K562 (cell line): ENCODE data around the gene HNRNPM. TPM values are rescaled to one million over a fixed set of nuclear protein-coding genes. Genes with fewer than 3 reads are reported as not detected.

ENCODE experiments used
- ATAC-seq: fragments of 200-7000 bp; cut with Tn5 transposase; 3 replicates; pipeline ENCODE4 v1.9.1; 2020; ENCODE audit warnings: moderate library complexity
- BruUV-seq: library from RNA; stranded (reverse); fragments of 400-500 nt; replicated peaks from 2 replicates; lab custom pipeline; 2021; lab: Mats Ljungman, UMichigan
- CTCF ChIA-PET: fragments of 300-600 bp; formaldehyde crosslinking; extraction: SDS; loops from one replicate; lab custom pipeline; 2021; ENCODE audit warnings: low intra/inter-chr PET ratio; lab: Yijun Ruan, JAX
- POLR2A ChIA-PET: fragments of 300-600, 350-650 bp; sonication (Branson Sonifier 250); formaldehyde crosslinking; extraction: SDS; loops from one replicate; lab custom pipeline; 2021; ENCODE audit warnings: antibody characterized with exemption, inconsistent platforms; lab: Yijun Ruan, JAX
- DNase-seq, 4 experiments: peaks; one replicate each; pipeline versions ENCODE4 v3.0.0 to v3.0.0-alpha.2; 2011 to 2018; ENCODE audit warnings: low spot score in 3 of 4, mixed read lengths in 3 of 4; ENCODE audit errors: extremely low read depth in 1 of 4
- FAIRE-seq: peaks from 2 replicates; lab custom pipeline; 2011; peaks lifted over from hg19 to GRCh38; lab: Jason Lieb, UNC
- H2AFZ ChIP-seq: 2 replicates; pipeline ENCODE4 v1.6.0; 2011; ENCODE audit warnings: low read depth, low read length, control low read depth, inconsistent platforms
- H3K27ac ChIP-seq: fragments of 200-600 bp; 3 replicates; pipeline ENCODE4 v1.8.0; 2011; ENCODE audit warnings: low read depth, mild to moderate bottlenecking, control low read depth, inconsistent platforms, low read length, moderate library complexity, mixed read lengths; ENCODE audit errors: extremely low read depth
- H3K27me3 ChIP-seq, 2 experiments: fragments of 300-600 bp in 1 of 2; 2 replicates in 1 of 2; 3 replicates in 1 of 2; pipeline versions ENCODE4 v1.6.0 to v1.8.0; 2011; ENCODE audit warnings: inconsistent platforms in 2 of 2, low read length in 2 of 2, mild to moderate bottlenecking in 1 of 2, mixed read lengths in 1 of 2, moderate library complexity in 1 of 2; ENCODE audit not compliant: control insufficient read depth in 2 of 2, insufficient read depth in 2 of 2
- H3K36me3 ChIP-seq: fragments of 300-600 bp; 3 replicates; pipeline ENCODE4 v1.8.0; 2011; ENCODE audit warnings: mild to moderate bottlenecking, low read length, inconsistent platforms; ENCODE audit not compliant: control insufficient read depth, insufficient read depth
- H3K4me1 ChIP-seq, 2 experiments: fragments of 200-600 bp in 1 of 2; replicated peaks in 1 of 2; 2 replicates in 1 of 2; 3 replicates in 1 of 2; pipeline versions ENCODE4 v1.5.1 to v1.8.0; 2011; ENCODE audit warnings: inconsistent platforms in 2 of 2, low read length in 2 of 2, mild to moderate bottlenecking in 1 of 2, mixed read lengths in 1 of 2, moderate library complexity in 1 of 2; ENCODE audit not compliant: control insufficient read depth in 2 of 2, insufficient read depth in 2 of 2
- H3K4me2 ChIP-seq: 2 replicates; pipeline ENCODE4 v1.6.1; 2011; ENCODE audit warnings: low read length, control low read depth, inconsistent platforms, mixed read lengths; ENCODE audit not compliant: insufficient read depth
- H3K4me3 ChIP-seq: fragments of 200-600 bp; sonication (generic), shearing (Covaris generic); 2 replicates; pipeline ENCODE4 v1.5.1; 2016; ENCODE audit warnings: control low read depth, inconsistent platforms
- H3K79me2 ChIP-seq: fragments of 200-600 bp; 3 replicates; pipeline ENCODE4 v1.8.0; 2011; ENCODE audit warnings: low read length, inconsistent platforms; ENCODE audit not compliant: control insufficient read depth, insufficient read depth
- H3K9ac ChIP-seq, 2 experiments: 2 replicates each; pipeline versions ENCODE4 v1.6.0 to v1.6.1; 2011; ENCODE audit warnings: low read depth in 2 of 2, low read length in 2 of 2, control low read depth in 1 of 2, inconsistent platforms in 1 of 2, mild to moderate bottlenecking in 1 of 2, mixed read lengths in 1 of 2; ENCODE audit not compliant: insufficient read depth in 1 of 2
- H3K9me1 ChIP-seq: one replicate; pipeline ENCODE4 v1.6.0; 2011; ENCODE audit warnings: inconsistent platforms, mild to moderate bottlenecking, low read length, moderate library complexity; ENCODE audit not compliant: control insufficient read depth, insufficient read depth
- H3K9me3 ChIP-seq: replicated peaks from 2 replicates; pipeline ENCODE4 v1.5.1; 2011; ENCODE audit warnings: low read depth, low read length, inconsistent platforms; ENCODE audit not compliant: control insufficient read depth, insufficient read depth
- H4K20me1 ChIP-seq: replicated peaks from 2 replicates; pipeline ENCODE4 v1.6.1; 2011; ENCODE audit warnings: low read length, inconsistent platforms, mixed read lengths; ENCODE audit not compliant: control insufficient read depth, insufficient read depth
- CBX1 ChIP-seq: sonication (generic); IDR thresholded peaks from 2 replicates; pipeline ENCODE4 v1.6.1; 2016; ENCODE audit warnings: antibody characterized with exemption, low read depth, mild to moderate bottlenecking
- CTBP1 ChIP-seq: fragments of 450-650 bp; IDR thresholded peaks from 2 replicates; pipeline ENCODE4 v1.6.1; 2016; ENCODE audit warnings: borderline replicate concordance
- ERF ChIP-seq: fragments of 450-650 bp; formaldehyde crosslinking; IDR thresholded peaks from 2 replicates; pipeline ENCODE4 v1.4.0; 2020; ENCODE audit warnings: mild to moderate bottlenecking, mixed read lengths
- FOXJ3 ChIP-seq: sonication (generic); formaldehyde crosslinking; IDR thresholded peaks from 2 replicates; pipeline ENCODE4 v1.4.0; 2020; ENCODE audit warnings: mild to moderate bottlenecking, missing genetic modification reagents
- HMGXB4 ChIP-seq: sonication (generic); formaldehyde crosslinking; IDR thresholded peaks from 2 replicates; pipeline ENCODE4 v1.8.1; 2023; ENCODE audit warnings: mild to moderate bottlenecking, missing genetic modification reagents
- IRF9 ChIP-seq: fragments of 450-650 bp; IDR thresholded peaks from 2 replicates; pipeline ENCODE4 v1.6.1; 2016; ENCODE audit warnings: missing biosample characterization, missing genetic modification characterization
- MAFF ChIP-seq: IDR thresholded peaks from 2 replicates; pipeline ENCODE4 v1.6.1; 2012; ENCODE audit warnings: low read length, improper control_type of control experiment
- MECOM ChIP-seq: fragments of 250-450 bp; sonication (Bioruptor Pico); IDR thresholded peaks from 2 replicates; pipeline ENCODE4 v1.8.0; 2022; ENCODE audit warnings: inconsistent platforms
- NFRKB ChIP-seq: fragments of 450-650 bp; IDR thresholded peaks from 2 replicates; pipeline ENCODE4 v1.6.1; 2016; ENCODE audit warnings: low read depth
- PHB2 ChIP-seq: fragments of 450-650 bp; IDR thresholded peaks from 2 replicates; pipeline ENCODE4 v1.6.1; 2017; ENCODE audit warnings: low read depth
- RREB1 ChIP-seq: fragments of 250-450 bp; sonication (Bioruptor Pico); IDR thresholded peaks from 2 replicates; pipeline ENCODE4 v1.4.0; 2020
- ZFX ChIP-seq: sonication (generic); formaldehyde crosslinking; IDR thresholded peaks from 2 replicates; pipeline ENCODE4 v1.8.0; 2022; ENCODE audit warnings: mild to moderate bottlenecking, missing genetic modification reagents, moderate library complexity
- WGBS: fragments of 100-300 bp; shearing (Covaris generic); methylation state at CpG from one replicate; pipeline ENCODE4 v1.1.6; 2016; ENCODE audit warnings: low coverage, mixed read lengths; ENCODE audit not compliant: insufficient coverage; ENCODE audit errors: missing lambda C conversion rate; 5-methylcytosine and 5-hydroxymethylcytosine counted together
- in situ Hi-C: fragments of 300-500 bp; cut with MboI; formaldehyde crosslinking; loops from 4 replicates; pipeline ENCODE4 v1.15.0; 2018; ENCODE audit warnings: inconsistent platforms, mixed read lengths
- intact Hi-C: fragments of 100-400 bp; cut with micrococcal nuclease; formaldehyde crosslinking; loops from 2 replicates; pipeline ENCODE4 v1.14.2; 2022
- polyA plus RNA-seq, 8 experiments: library from polyadenylated mRNA; depleted of rRNA in 4 of 8; stranded (reverse) in 5 of 8; unstranded in 3 of 8; fragments of >200 nt; fragmentation: Nextera tagmentation in 2 of 8; fragmentation: Illumina TruSeq in 1 of 8; extraction: Ambion mirVana in 2 of 8; extraction: Trizol in 1 of 8; gene quantifications; 2 replicates each; pipeline versions ENCODE4 v1.2.1 to v1.2.3, GENCODE V29; 2011 to 2014; ENCODE audit warnings: inconsistent platforms in 1 of 8, missing spikeins in 1 of 8
- total RNA-seq, 7 experiments: library from RNA; depleted of rRNA in 6 of 7; stranded (reverse); fragments of >200 nt in 6 of 7; fragmentation: Illumina TruSeq in 2 of 7; extraction: Trizol in 2 of 7; gene quantifications; 2 replicates each; pipeline versions ENCODE4 v1.2.1 to v1.2.3, GENCODE V29; 2011 to 2021; ENCODE audit warnings: low replicate concordance in 1 of 7
- TF ChIP-seq, protein P1 (sequence below): fragments of 250-450 bp; sonication (Bioruptor Pico); IDR thresholded peaks from 2 replicates; pipeline ENCODE4 v1.4.0; 2020; ENCODE audit warnings: borderline replicate concordance

Gene HNRNPM
- total and polyA plus RNA-seq, 9 of the 15 experiments (the other 6 are each of a cell fraction or from before 2014, with no cell fraction given) = 11.1 to 340 (median 195) TPM

GRCh38 chr19:8413629-8413995 lies 31.2 kb upstream of the HNRNPM start:
- DNase-seq = no peak
- ChIA-PET POLR2A (interaction anchor here (0.6 to 1.4 kb wide), 9 partner anchors 11 to 93 kb away, joined by 3 to 5 read pairs (median 4); partner anchors contain the start of genes HNRNPM, NDUFA7, RAB11B and RPS28), CTCF (interaction anchor here (1.0 kb wide), 1 partner anchor 167 kb away, joined by 3 read pairs; no protein-coding TSS in a partner anchor)
- intact Hi-C loops (loop anchor here (5.0 to 10.0 kb wide), 2 partner anchors 99 to 161 kb away; partner anchors contain the start of genes MYO1F and ZNF414), in situ Hi-C loops (no loop called here)
- Histone ChIP-seq H3K4me1 (peaks cover 26 to 43% of the 10 kb centered on the region in 2 experiments), H4K20me1 (0 out of 2 replicates have a peak, but pooled peaks cover 3% of the 10 kb centered on the region), H3K36me3 (no peaks in the 10 kb centered on the region), H3K79me2 (no peaks in the 10 kb centered on the region), H3K27me3 (no peaks in the 10 kb centered on the region), H3K9me3 (no peaks in the 10 kb centered on the region), H3K4me2 (peak overlapping the region; percentile 71), H3K27ac (no peak overlapping the region), H3K9me1 (no peaks in the 10 kb centered on the region), H2AFZ (peak overlapping the region; percentile 78), H3K4me3 (peak overlapping the region; percentile 53), H3K9ac (peak overlapping the region; percentile 37 to 92; a peak in 3 of 4 replicates)
- BruUV-seq = no TSS peak
- no peak for ATAC-seq
- 11% methylated on average over 3 of the region's 3 CpGs for WGBS
- FAIRE-seq = no peak
- TF ChIP-seq ZFX (CRISPR knock-in tag) = peak; percentile 3; the same call in 1 of the 2 replicates
- TF ChIP-seq, protein P1, sequence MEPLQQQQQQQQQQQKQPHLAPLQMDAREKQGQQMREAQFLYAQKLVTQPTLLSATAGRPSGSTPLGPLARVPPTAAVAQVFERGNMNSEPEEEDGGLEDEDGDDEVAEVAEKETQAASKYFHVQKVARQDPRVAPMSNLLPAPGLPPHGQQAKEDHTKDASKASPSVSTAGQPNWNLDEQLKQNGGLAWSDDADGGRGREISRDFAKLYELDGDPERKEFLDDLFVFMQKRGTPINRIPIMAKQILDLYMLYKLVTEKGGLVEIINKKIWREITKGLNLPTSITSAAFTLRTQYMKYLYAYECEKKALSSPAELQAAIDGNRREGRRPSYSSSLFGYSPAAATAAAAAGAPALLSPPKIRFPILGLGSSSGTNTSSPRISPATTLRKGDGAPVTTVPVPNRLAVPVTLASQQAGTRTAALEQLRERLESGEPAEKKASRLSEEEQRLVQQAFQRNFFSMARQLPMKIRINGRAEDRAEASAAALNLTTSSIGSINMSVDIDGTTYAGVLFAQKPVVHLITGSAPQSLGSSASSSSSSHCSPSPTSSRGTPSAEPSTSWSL (CRISPR knock-in tag) = no peak
- no peak for TF ChIP-seq CBX1
- no peak for TF ChIP-seq HMGXB4
- TF ChIP-seq MAFF = no peak
- no peak for TF ChIP-seq PHB2
- no peak for TF ChIP-seq FOXJ3
- TF ChIP-seq RREB1 = no peak
- no peak for TF ChIP-seq MECOM (CRISPR knock-in tag)
- TF ChIP-seq NFRKB = no peak
- TF ChIP-seq CTBP1 = no peak
- TF ChIP-seq ERF = no peak
- no peak for TF ChIP-seq IRF9 (tag)
